CD4-positive, alpha-beta T cell (primary cell): Measurements from ENCODE around the gene BPGM. TPM values are rescaled to one million over a fixed set of nuclear protein-coding genes. Genes with fewer than 3 reads are reported as not detected.

Experiments
- ATAC-seq: fragments of 200-7000 bp; cut with Tn5 transposase; one replicate; pipeline ENCODE4 v1.10.0; 2022; ENCODE audit warnings: mild to moderate bottlenecking; ENCODE audit not compliant: poor library complexity
- CTCF ChIA-PET: fragments of 350-600 bp; sonication (Branson Sonifier 250); formaldehyde crosslinking; loops from one replicate; lab custom pipeline; 2021; ENCODE audit warnings: antibody characterized with exemption, inconsistent platforms; lab: Charles Lee
- POLR2A ChIA-PET: fragments of 350-600 bp; sonication (Branson Sonifier 250); formaldehyde crosslinking; loops from one replicate; lab custom pipeline; 2021; ENCODE audit warnings: antibody characterized with exemption, inconsistent platforms; lab: Charles Lee
- DNase-seq, 14 experiments: peaks; one replicate each; pipeline ENCODE4 v3.0.0-alpha.2; 2013 to 2020; ENCODE audit warnings: mixed read lengths in 2 of 14
- H3K27ac ChIP-seq, 2 donors: one replicate each; pipeline versions ENCODE4 v1.5.1 to v1.7.0; 2013; ENCODE audit warnings: low read length in 2 of 2, low read depth in 1 of 2, mild to moderate bottlenecking in 1 of 2
- H3K27me3 ChIP-seq, 2 experiments: 1 replicate in 1 of 2; 2 replicates in 1 of 2; pipeline versions ENCODE4 v1.6.1 to v1.7.0; 2013; ENCODE audit warnings: low read length in 2 of 2, control low read depth in 1 of 2, mild to moderate bottlenecking in 1 of 2, moderate library complexity in 1 of 2; ENCODE audit not compliant: insufficient read depth in 2 of 2, control insufficient read depth in 1 of 2
- H3K36me3 ChIP-seq: one replicate; pipeline ENCODE4 v1.6.1; 2013; ENCODE audit warnings: low read length, control low read depth; ENCODE audit not compliant: insufficient read depth
- H3K4me1 ChIP-seq: one replicate; pipeline ENCODE4 v1.6.1; 2013; ENCODE audit warnings: low read length, control low read depth; ENCODE audit not compliant: insufficient read depth
- H3K4me3 ChIP-seq: one replicate; pipeline ENCODE4 v1.5.1; 2013; ENCODE audit warnings: mild to moderate bottlenecking, low read length, moderate library complexity
- H3K9me3 ChIP-seq, 2 experiments: 1 replicate in 1 of 2; 2 replicates in 1 of 2; pipeline versions ENCODE4 v1.6.1 to v1.7.0; 2013; ENCODE audit warnings: low read length in 2 of 2, mild to moderate bottlenecking in 2 of 2, control low read depth in 1 of 2, moderate library complexity in 1 of 2; ENCODE audit not compliant: control insufficient read depth in 1 of 2, insufficient read depth in 1 of 2
- H3K27ac Mint-ChIP-seq: one replicate; pipeline ENCODE4 v1.8.0; 2020; ENCODE audit warnings: mixed read lengths
- H3K27me3 Mint-ChIP-seq: one replicate; pipeline ENCODE4 v1.8.0; 2021; ENCODE audit warnings: mixed read lengths
- H3K36me3 Mint-ChIP-seq: one replicate; pipeline ENCODE4 v1.8.0; 2021; ENCODE audit warnings: low read depth, mixed read lengths
- H3K4me1 Mint-ChIP-seq: one replicate; pipeline ENCODE4 v1.8.0; 2021; ENCODE audit warnings: low read depth, mixed read lengths
- H3K4me3 Mint-ChIP-seq: one replicate; pipeline ENCODE4 v1.8.0; 2020; ENCODE audit warnings: mild to moderate bottlenecking, mixed read lengths
- H3K9me3 Mint-ChIP-seq: one replicate; pipeline ENCODE4 v1.8.0; 2020; ENCODE audit warnings: mixed read lengths
- intact Hi-C, 2 experiments: fragments of 100-400 bp; cut with DNase I in 1 of 2; cut with micrococcal nuclease in 1 of 2; formaldehyde crosslinking; loops; one replicate each; pipeline versions ENCODE4 v1.15.1 to v1.9.0; 2023 to 2025; cut with DNase I, micrococcal nuclease
- total RNA-seq, 174 experiments: library from RNA in 2 of 174; stranded (reverse) in 2 of 174; gene quantifications; one replicate each; pipeline ENCODE4 v1.2.3 and lab custom pipeline; 2021 to 2026
- TF ChIP-seq, protein P1 (sequence below): fragments of 200-600 bp; IDR thresholded peaks from one replicate; pipeline ENCODE4 v1.8.0; 2022; ENCODE audit warnings: antibody characterized with exemption, mild to moderate bottlenecking

Gene BPGM
- total RNA-seq, 2 experiments from 2014 or later: 46.3 to 46.6 TPM

DNA sequence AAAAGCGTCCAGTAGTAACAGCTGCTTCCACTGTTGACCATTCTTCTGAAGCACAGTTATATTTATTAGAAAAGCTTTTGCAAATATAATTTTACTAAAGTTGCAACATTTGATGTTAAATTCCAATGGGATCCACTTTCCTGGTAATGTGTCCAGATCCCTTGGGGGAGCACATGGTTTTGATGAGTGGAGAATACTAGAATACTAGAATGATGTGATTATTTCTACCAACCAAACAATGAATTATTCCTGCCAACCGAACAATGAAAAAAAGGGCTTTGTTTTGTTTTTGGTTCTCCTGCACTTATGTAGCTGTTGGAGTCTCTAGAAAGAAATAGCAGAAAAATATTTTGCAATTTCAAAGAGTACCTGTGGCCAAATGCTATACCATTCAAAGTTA is 59.1 kb downstream of the BPGM start:
- Histone ChIP-seq H3K4me3 (no peak overlapping the region), H3K27me3 (no peaks in the 10 kb centered on the region), H3K4me1 (peaks cover 5% of the 10 kb centered on the region), H3K36me3 (no peaks in the 10 kb centered on the region), H3K9me3 (no peaks in the 10 kb centered on the region), H3K27ac (no peak overlapping the region)
- H3K4me1 Mint-ChIP-seq: peaks cover 5% of the 10 kb centered on the region
- no peak overlapping the region for H3K27ac Mint-ChIP-seq
- H3K27me3 Mint-ChIP-seq: no peaks in the 10 kb centered on the region
- ATAC-seq (no peak), DNase-seq (no peak)
- POLR2A ChIA-PET: no interaction called here
- CTCF ChIA-PET: interaction anchor here (0.7 to 0.9 kb wide), 2 partner anchors 45 to 72 kb away, joined by 3 to 4 read pairs; no protein-coding TSS in a partner anchor
- H3K9me3 Mint-ChIP-seq: no peaks in the 10 kb centered on the region
- TF ChIP-seq, protein P1, sequence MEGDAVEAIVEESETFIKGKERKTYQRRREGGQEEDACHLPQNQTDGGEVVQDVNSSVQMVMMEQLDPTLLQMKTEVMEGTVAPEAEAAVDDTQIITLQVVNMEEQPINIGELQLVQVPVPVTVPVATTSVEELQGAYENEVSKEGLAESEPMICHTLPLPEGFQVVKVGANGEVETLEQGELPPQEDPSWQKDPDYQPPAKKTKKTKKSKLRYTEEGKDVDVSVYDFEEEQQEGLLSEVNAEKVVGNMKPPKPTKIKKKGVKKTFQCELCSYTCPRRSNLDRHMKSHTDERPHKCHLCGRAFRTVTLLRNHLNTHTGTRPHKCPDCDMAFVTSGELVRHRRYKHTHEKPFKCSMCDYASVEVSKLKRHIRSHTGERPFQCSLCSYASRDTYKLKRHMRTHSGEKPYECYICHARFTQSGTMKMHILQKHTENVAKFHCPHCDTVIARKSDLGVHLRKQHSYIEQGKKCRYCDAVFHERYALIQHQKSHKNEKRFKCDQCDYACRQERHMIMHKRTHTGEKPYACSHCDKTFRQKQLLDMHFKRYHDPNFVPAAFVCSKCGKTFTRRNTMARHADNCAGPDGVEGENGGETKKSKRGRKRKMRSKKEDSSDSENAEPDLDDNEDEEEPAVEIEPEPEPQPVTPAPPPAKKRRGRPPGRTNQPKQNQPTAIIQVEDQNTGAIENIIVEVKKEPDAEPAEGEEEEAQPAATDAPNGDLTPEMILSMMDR: no peak
- H3K36me3 Mint-ChIP-seq: no peaks in the 10 kb centered on the region
- no peak overlapping the region for H3K4me3 Mint-ChIP-seq
- intact Hi-C loops: no loop called here

DNA sequence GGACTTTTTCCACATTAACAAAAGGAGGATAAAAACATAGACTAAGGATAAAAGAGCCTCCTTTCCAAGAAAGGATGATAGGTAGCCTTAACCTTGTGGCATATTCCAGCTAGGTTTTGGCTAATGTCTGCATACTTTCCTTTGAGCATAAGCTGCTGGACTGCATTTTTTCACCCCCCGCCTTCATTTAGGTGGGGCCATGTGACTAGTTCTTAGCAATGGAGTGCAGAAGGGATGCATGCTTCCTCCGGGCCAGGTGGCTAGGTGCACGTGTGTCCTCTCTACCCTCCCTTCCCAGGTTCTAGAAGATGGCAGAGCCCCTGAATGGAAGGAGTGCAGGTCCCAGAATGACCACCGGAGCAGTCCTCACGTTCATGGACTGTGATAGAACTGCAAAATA is 59.8 kb downstream of the BPGM start:
- TF ChIP-seq, protein P1: no peak
- POLR2A ChIA-PET: no interaction called here
- CTCF ChIA-PET: interaction anchor here (0.9 kb wide), 1 partner anchor 72 kb away, joined by 4 read pairs; no protein-coding TSS in a partner anchor
- no peak overlapping the region for H3K4me3 Mint-ChIP-seq
- DNase-seq (no peak), ATAC-seq (no peak)
- no peaks in the 10 kb centered on the region for H3K27me3 ChIP-seq
- no peaks in the 10 kb centered on the region for H3K36me3 Mint-ChIP-seq
- no peak overlapping the region for H3K4me3 ChIP-seq
- H3K4me1 ChIP-seq: peaks cover 12% of the 10 kb centered on the region
- H3K27ac Mint-ChIP-seq: no peak overlapping the region
- no peak overlapping the region for H3K27ac ChIP-seq
- H3K27me3 Mint-ChIP-seq: no peaks in the 10 kb centered on the region
- peaks cover 13% of the 10 kb centered on the region for H3K4me1 Mint-ChIP-seq
- H3K36me3 ChIP-seq: no peaks in the 10 kb centered on the region
- no peaks in the 10 kb centered on the region for H3K9me3 ChIP-seq
- no peaks in the 10 kb centered on the region for H3K9me3 Mint-ChIP-seq
- intact Hi-C loops: no loop called here

DNA sequence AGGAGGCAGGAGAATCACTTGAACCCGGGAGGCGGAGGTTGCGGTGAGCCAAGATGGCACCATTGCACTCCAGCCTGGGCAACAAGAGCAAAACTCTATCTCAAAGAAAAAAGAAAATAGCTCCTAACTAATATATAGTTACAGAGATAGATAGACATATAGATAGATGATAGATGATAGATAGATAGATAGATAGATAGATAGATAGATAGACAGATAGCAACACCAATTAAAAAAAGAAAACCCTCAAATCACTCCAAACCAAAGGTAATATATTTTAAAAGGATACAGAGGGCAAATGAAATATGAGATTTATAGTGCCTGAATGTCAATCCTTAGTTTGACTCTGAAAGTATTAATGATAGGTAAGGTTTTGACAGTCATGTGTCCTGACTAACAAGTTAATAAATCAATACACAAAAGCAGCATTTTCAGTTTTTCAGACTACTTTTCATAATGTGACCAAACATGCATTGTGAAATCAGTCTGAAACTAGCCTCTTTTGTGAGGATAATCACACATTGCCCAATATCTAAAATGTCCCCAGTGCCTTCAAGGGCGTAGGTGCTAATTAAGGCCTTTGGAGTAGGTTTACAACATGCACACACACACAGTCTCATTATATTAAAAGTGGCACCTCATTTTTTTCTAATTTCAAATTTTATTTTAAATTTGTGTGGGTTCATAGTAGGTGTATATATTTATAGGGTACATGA is 61.2 kb downstream of the BPGM start:
- H3K36me3 Mint-ChIP-seq: no peaks in the 10 kb centered on the region
- no peaks in the 10 kb centered on the region for H3K9me3 Mint-ChIP-seq
- H3K4me1 Mint-ChIP-seq: peaks cover 18% of the 10 kb centered on the region
- H3K27me3 Mint-ChIP-seq: no peaks in the 10 kb centered on the region
- H3K27ac ChIP-seq: no peak overlapping the region
- H3K4me3 Mint-ChIP-seq: no peak overlapping the region
- POLR2A ChIA-PET: no interaction called here
- DNase-seq (no peak), ATAC-seq (no peak)
- no peaks in the 10 kb centered on the region for H3K27me3 ChIP-seq
- no peak overlapping the region for H3K4me3 ChIP-seq
- TF ChIP-seq, protein P1: no peak
- intact Hi-C loops: no loop called here
- no peaks in the 10 kb centered on the region for H3K9me3 ChIP-seq
- peaks cover 13% of the 10 kb centered on the region for H3K4me1 ChIP-seq
- CTCF ChIA-PET: no interaction called here
- no peak overlapping the region for H3K27ac Mint-ChIP-seq
- no peaks in the 10 kb centered on the region for H3K36me3 ChIP-seq
